MM.1S (cell line): ENCODE measurements around the gene KCNMA1.

Source experiments
- DNase-seq: peaks from one replicate; pipeline ENCODE4 v3.0.0-alpha.2; 2015
- H2AFZ ChIP-seq: fragments of 300-600 bp; sonication (generic); 2 replicates; pipeline ENCODE4 v1.6.0; 2016; ENCODE audit warnings: antibody characterized with exemption, low read length
- H3F3A ChIP-seq: fragments of 300-600 bp; sonication (generic); 2 replicates; pipeline ENCODE4 v1.6.1; 2016; ENCODE audit warnings: mild to moderate bottlenecking, antibody characterized with exemption, low read length, moderate library complexity, mixed read lengths; ENCODE audit not compliant: insufficient read depth
- H3K27ac ChIP-seq: fragments of 300-600 bp; sonication (generic); 2 replicates; pipeline ENCODE4 v1.5.1; 2016; ENCODE audit warnings: mild to moderate bottlenecking, low read length
- H3K27me3 ChIP-seq: fragments of 300-600 bp; sonication (generic); replicated peaks from 2 replicates; pipeline ENCODE4 v1.6.0; 2016; ENCODE audit warnings: low read length; ENCODE audit not compliant: insufficient read depth
- H3K36me3 ChIP-seq: fragments of 300-600 bp; sonication (generic); replicated peaks from 2 replicates; pipeline ENCODE4 v1.6.1; 2016; ENCODE audit warnings: mild to moderate bottlenecking, low read length, mixed read lengths; ENCODE audit not compliant: insufficient read depth
- H3K4me1 ChIP-seq: fragments of 300-600 bp; sonication (generic); 2 replicates; pipeline ENCODE4 v1.6.1; 2016; ENCODE audit warnings: low read length, mixed read lengths
- H3K4me2 ChIP-seq: fragments of 300-600 bp; sonication (generic); 2 replicates; pipeline ENCODE4 v1.6.0; 2016; ENCODE audit warnings: low read depth, low read length
- H3K4me3 ChIP-seq: fragments of 300-600 bp; sonication (generic); 2 replicates; pipeline ENCODE4 v1.5.1; 2016; ENCODE audit warnings: low read length, mixed read lengths
- H3K79me2 ChIP-seq: fragments of 300-600 bp; sonication (generic); 2 replicates; pipeline ENCODE4 v1.6.1; 2016; ENCODE audit warnings: mixed run types, low read length, mixed read lengths
- H3K9ac ChIP-seq: fragments of 300-600 bp; sonication (generic); 2 replicates; pipeline ENCODE4 v1.6.1; 2016; ENCODE audit warnings: low read length, mixed read lengths
- H3K9me2 ChIP-seq: fragments of 300-600 bp; sonication (generic); replicated peaks from 2 replicates; pipeline ENCODE4 v1.6.1; 2016; ENCODE audit warnings: mild to moderate bottlenecking, low read length, mixed read lengths; ENCODE audit not compliant: insufficient read depth
- H3K9me3 ChIP-seq: fragments of 300-600 bp; sonication (generic); replicated peaks from 2 replicates; pipeline ENCODE4 v1.6.1; 2016; ENCODE audit warnings: mild to moderate bottlenecking, low read length, mixed read lengths; ENCODE audit not compliant: insufficient read depth
- H4K20me1 ChIP-seq: fragments of 300-600 bp; sonication (generic); 2 replicates; pipeline ENCODE4 v1.6.1; 2016; ENCODE audit warnings: mild to moderate bottlenecking, low read length, moderate library complexity, mixed read lengths; ENCODE audit not compliant: insufficient read depth
- CTCF ChIP-seq: fragments of 300-600 bp; sonication (generic); IDR thresholded peaks from 2 replicates; pipeline ENCODE4 v1.5.1; 2016; ENCODE audit warnings: antibody characterized with exemption, low read length, mixed read lengths
- EZH2 ChIP-seq: fragments of 300-600 bp; sonication (generic); optimal IDR thresholded peaks from 2 replicates; pipeline ENCODE3; 2017; ENCODE audit warnings: low read depth, mild to moderate bottlenecking, antibody characterized with exemption, low read length, mixed read lengths
- EZH2phosphoT487 ChIP-seq: fragments of 300-600 bp; sonication (generic); IDR thresholded peaks from 2 replicates; pipeline ENCODE4 v1.6.1; 2018; ENCODE audit warnings: antibody characterized with exemption, low read length

The KCNMA1 gene

DNA sequence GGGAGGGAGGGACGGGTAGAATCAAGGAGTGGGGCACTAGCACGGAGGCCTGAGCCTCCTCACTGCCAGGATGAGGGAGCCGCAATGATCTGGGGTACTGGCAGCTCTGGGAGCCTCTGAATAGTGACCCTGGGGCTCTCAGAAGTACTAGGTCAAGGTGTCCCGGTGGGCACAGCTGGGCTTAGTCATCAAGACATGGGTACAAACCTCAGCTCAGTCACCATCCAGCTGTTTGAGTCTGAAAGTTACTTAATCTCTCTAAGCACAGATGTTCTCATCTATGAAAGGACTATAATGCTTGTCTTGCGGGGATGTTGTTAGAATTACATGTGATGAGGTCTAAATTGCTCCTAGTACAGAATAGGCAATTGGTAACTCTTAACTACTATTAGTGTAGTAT, 276.8 kb downstream of the KCNMA1 start:
- Histone ChIP-seq H3K4me1 (no peaks in the 10 kb centered on the region), H3K9me3 (no peaks in the 10 kb centered on the region), H4K20me1 (no peaks in the 10 kb centered on the region), H3K4me3 (no peak overlapping the region), H3K79me2 (no peaks in the 10 kb centered on the region), H3K4me2 (no peak overlapping the region), H3K27me3 (no peaks in the 10 kb centered on the region), H2AFZ (no peak overlapping the region), H3K9me2 (no peaks in the 10 kb centered on the region), H3K36me3 (no peaks in the 10 kb centered on the region), H3F3A (no peaks in the 10 kb centered on the region), H3K27ac (no peak overlapping the region), H3K9ac (no peak overlapping the region)
- no peak for DNase-seq
- no peak for TF ChIP-seq EZH2
- TF ChIP-seq CTCF: no peak
- no peak for TF ChIP-seq EZH2phosphoT487

DNA sequence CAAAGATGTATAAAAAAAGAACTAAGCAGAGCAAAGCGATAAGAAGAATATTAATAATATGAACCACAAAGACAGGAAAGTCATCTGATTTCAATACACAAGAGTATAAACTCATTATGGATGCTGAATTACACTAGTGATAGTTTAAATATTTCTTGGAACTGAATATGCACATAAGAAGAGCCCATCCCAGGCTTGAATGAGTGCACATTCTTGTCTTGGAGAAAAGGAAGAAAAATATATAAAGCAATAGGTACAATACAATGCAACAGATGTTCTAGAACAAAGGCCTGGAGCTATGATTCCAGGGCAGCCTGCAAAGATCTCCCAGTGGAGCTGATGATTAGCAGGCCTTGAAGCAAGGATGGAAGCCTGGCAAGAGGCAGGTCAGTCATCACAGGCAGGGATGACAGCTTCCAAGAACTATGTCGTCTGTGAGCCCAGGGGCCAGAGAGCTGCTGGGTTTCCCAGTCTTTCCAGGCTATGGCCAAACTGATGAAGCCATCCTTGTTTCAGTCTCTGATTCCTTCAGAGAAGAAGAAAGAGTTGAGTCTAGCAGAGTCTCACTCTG, 277.6 kb downstream of the KCNMA1 start:
- Histone ChIP-seq H3K27me3 (no peaks in the 10 kb centered on the region), H2AFZ (no peak overlapping the region), H4K20me1 (no peaks in the 10 kb centered on the region), H3K9me3 (no peaks in the 10 kb centered on the region), H3F3A (no peaks in the 10 kb centered on the region), H3K79me2 (no peaks in the 10 kb centered on the region), H3K9ac (no peak overlapping the region), H3K4me2 (no peak overlapping the region), H3K27ac (no peak overlapping the region), H3K4me3 (no peak overlapping the region), H3K9me2 (no peaks in the 10 kb centered on the region), H3K36me3 (no peaks in the 10 kb centered on the region), H3K4me1 (no peaks in the 10 kb centered on the region)
- TF ChIP-seq EZH2phosphoT487 (no peak), CTCF (no peak), EZH2 (no peak)
- DNase-seq: no peak

DNA sequence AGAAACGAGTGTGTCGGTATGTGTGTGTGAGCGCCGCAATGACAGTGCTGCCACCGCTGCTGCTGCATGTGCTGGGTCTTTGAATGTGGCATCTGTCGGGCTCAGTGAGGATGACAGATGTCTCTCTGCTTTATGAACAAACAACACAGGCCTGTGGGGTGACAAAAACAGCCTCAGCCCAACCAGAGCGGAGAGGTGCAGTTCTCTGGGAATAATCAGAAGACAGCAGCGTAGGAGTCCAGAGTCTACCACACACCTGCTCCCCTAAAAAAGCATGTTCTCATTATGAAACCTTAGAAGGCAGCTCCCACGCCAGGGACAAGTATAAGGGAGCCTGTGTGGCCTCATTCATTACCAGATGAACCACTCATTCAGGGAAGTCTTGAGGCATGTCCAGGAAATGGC, 278.3 kb downstream of the KCNMA1 start:
- Histone ChIP-seq H4K20me1 (no peaks in the 10 kb centered on the region), H3K27ac (no peak overlapping the region), H3K4me3 (no peak overlapping the region), H3K79me2 (no peaks in the 10 kb centered on the region), H3K9me3 (no peaks in the 10 kb centered on the region), H3K36me3 (no peaks in the 10 kb centered on the region), H3K4me1 (no peaks in the 10 kb centered on the region), H3K4me2 (no peak overlapping the region), H3F3A (no peaks in the 10 kb centered on the region), H2AFZ (no peak overlapping the region), H3K9me2 (no peaks in the 10 kb centered on the region), H3K27me3 (no peaks in the 10 kb centered on the region), H3K9ac (no peak overlapping the region)
- DNase-seq: no peak
- TF ChIP-seq CTCF: no peak
- no peak for TF ChIP-seq EZH2phosphoT487
- no peak for TF ChIP-seq EZH2
